Uterus (tissue), 4 donors: ENCODE measurements around the gene CDKN2B-AS1. TPM values are rescaled to one million over a fixed set of nuclear protein-coding genes. Genes with fewer than 3 reads are reported as not detected.

Experiments
- DNase-seq, 2 donors: peaks; one replicate each; pipeline ENCODE4 v3.0.0-alpha.2; 2019 to 2020
- H3K27ac ChIP-seq, 2 donors: fragments of 200-600 bp; sonication (generic); 1 replicate in 1 of 2; 2 replicates in 1 of 2; pipeline ENCODE4 v1.5.1; 2016 to 2018
- H3K27me3 ChIP-seq, 2 donors: fragments of 200-600 bp; sonication (generic); one replicate each; pipeline ENCODE4 v1.5.1; 2018 to 2019; ENCODE audit warnings: control low read depth in 1 of 2
- H3K36me3 ChIP-seq, 2 donors: fragments of 200-600 bp; sonication (generic); one replicate each; pipeline ENCODE4 v1.5.1; 2019; ENCODE audit warnings: control low read depth in 1 of 2
- H3K4me1 ChIP-seq, 2 donors: fragments of 200-600 bp; sonication (generic); one replicate each; pipeline ENCODE4 v1.5.1; 2018 to 2019; ENCODE audit warnings: control low read depth in 1 of 2
- H3K4me3 ChIP-seq, 2 donors: fragments of 200-600 bp; sonication (generic); 1 replicate in 1 of 2; 2 replicates in 1 of 2; pipeline ENCODE4 v1.5.1; 2018 to 2019; ENCODE audit warnings: mild to moderate bottlenecking in 1 of 2
- H3K9me3 ChIP-seq, 2 donors: fragments of 200-600 bp; sonication (generic); one replicate each; pipeline ENCODE4 v1.5.1; 2019; ENCODE audit warnings: control low read depth in 1 of 2
- CTCF ChIP-seq, 4 experiments: fragments of 200-600 bp in 2 of 4; fragments of 450-650 bp in 2 of 4; sonication (generic) in 2 of 4; IDR thresholded peaks; one replicate each; pipeline ENCODE4 v1.5.1; 2016 to 2019; ENCODE audit warnings: antibody characterized with exemption in 4 of 4, mild to moderate bottlenecking in 2 of 4, moderate library complexity in 1 of 4
- POLR2A ChIP-seq, 2 donors: fragments of 450-650 bp; IDR thresholded peaks; one replicate each; pipeline ENCODE4 v1.6.1; 2016; ENCODE audit warnings: antibody characterized with exemption in 2 of 2, mild to moderate bottlenecking in 1 of 2, moderate library complexity in 1 of 2
- intact Hi-C: fragments of 100-400 bp; cut with DNase I; formaldehyde crosslinking; loops from one replicate; pipeline ENCODE4 v1.15.1; 2023; ENCODE audit warnings: low total_unique reads
- total RNA-seq, 4 donors: library from RNA; depleted of rRNA in 3 of 4; stranded (reverse); fragments of >200 nt in 3 of 4; gene quantifications; one replicate each; pipeline versions ENCODE4 v1.1.0 to v1.2.4, GENCODE V29; 2014 to 2023
- donor health status: DM: yes; HTN: yes; CAD: no.

Gene CDKN2B-AS1
- total RNA-seq, 4 donors from 2014 or later, result 0.29 to 1.8 (median 0.35) TPM; not detected in 1

DNA sequence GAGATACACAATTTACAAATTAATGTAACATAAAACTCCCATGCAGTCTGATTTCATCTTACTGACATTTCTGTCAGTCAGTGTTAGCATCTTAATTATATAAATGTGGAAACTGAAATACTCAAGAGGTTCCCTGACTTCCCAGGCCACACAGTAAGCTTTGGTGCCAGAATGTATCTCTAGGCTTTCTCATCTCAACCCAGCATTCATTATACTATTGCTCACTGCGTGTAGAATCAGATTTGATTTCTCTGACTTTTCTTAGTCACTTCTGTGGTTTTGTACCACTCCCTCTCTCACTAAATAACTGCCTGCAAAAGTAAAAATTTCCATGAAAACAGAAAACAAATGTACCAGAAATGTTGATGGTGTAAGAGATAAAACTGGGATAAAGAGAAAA, 46.2 kb downstream of the CDKN2B-AS1 start:
- intact Hi-C loops, result no loop called here
- Histone ChIP-seq H3K27ac (no peak overlapping the region), H3K4me1 (no peaks in the 10 kb centered on the region), H3K4me3 (no peak overlapping the region), H3K36me3 (no peaks in the 10 kb centered on the region), H3K9me3 (no peaks in the 10 kb centered on the region), H3K27me3 (no peaks in the 10 kb centered on the region)
- no peak for DNase-seq
- TF ChIP-seq CTCF (IDR thresholded peaks at IDR 0.05) (no peak), POLR2A (IDR thresholded peaks at IDR 0.05) (no peak)

DNA sequence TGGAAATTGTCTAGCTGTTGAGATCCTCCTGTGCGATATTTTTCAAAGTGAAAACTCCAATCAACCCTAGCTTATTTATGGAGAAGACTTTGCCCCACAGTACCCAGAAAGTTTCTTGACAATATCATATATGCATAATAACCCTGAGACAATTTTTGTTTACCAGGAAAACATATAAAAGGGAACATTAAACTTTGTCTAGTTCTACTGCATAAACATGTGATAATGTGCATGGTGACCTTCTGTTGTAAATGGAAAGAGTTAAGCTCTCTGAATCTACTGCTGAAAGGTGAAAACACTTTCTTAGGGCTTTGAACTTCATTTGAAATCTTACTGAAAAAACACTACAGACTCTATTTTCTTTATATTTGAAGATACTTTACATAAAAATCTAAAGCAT, 46.8 kb downstream of the CDKN2B-AS1 start:
- H3K27ac ChIP-seq, result no peak overlapping the region
- no peaks in the 10 kb centered on the region for H3K27me3 ChIP-seq

DNA sequence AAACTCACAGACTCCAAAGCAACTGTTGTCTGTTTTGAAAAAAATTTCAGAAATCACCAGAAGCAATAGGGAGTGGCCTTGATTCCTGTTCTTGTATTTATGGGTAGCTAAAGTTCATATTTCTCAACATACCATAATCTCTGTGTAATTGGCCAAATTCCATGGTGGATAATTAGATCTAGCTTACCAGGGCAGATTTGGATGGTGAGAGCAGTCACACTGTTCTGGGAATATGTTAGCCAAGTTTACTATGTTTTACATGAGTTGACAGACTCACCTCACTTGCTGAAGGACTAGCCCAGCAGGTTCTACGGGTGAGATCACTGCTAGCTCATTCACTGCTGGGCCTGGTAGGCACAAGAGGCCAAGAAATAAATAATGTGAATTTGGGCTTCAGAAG, 47.2 kb downstream of the CDKN2B-AS1 start:
- H3K9me3 ChIP-seq, result no peaks in the 10 kb centered on the region
- TF ChIP-seq CTCF (IDR thresholded peaks at IDR 0.05) (no peak), POLR2A (IDR thresholded peaks at IDR 0.05) (no peak)
- no peak overlapping the region for H3K27ac ChIP-seq
- no peak overlapping the region for H3K4me3 ChIP-seq
- intact Hi-C loops, result no loop called here
- H3K36me3 ChIP-seq, result no peaks in the 10 kb centered on the region
- H3K27me3 ChIP-seq, result no peaks in the 10 kb centered on the region
- no peaks in the 10 kb centered on the region for H3K4me1 ChIP-seq
- no peak for DNase-seq

More for the DNA sequence above, 46.8 kb downstream of the CDKN2B-AS1 start:
- DNase-seq, result no peak
- Histone ChIP-seq H3K9me3 (no peaks in the 10 kb centered on the region), H3K4me1 (no peaks in the 10 kb centered on the region), H3K36me3 (no peaks in the 10 kb centered on the region), H3K4me3 (no peak overlapping the region)
- intact Hi-C loops, result no loop called here
- TF ChIP-seq POLR2A (IDR thresholded peaks at IDR 0.05) (no peak), CTCF (IDR thresholded peaks at IDR 0.05) (no peak)

GRCh38 chr9:22043928-22044327, 49.3 kb downstream of the CDKN2B-AS1 start:
- no peaks in the 10 kb centered on the region for H3K27me3 ChIP-seq
- intact Hi-C loops, result no loop called here
- DNase-seq, result no peak
- H3K36me3 ChIP-seq, result no peaks in the 10 kb centered on the region
- no peaks in the 10 kb centered on the region for H3K9me3 ChIP-seq
- no peak for TF ChIP-seq POLR2A (IDR thresholded peaks at IDR 0.05)
- no peak overlapping the region for H3K27ac ChIP-seq
- no peaks in the 10 kb centered on the region for H3K4me1 ChIP-seq
- H3K4me3 ChIP-seq, result no peak overlapping the region

DNA sequence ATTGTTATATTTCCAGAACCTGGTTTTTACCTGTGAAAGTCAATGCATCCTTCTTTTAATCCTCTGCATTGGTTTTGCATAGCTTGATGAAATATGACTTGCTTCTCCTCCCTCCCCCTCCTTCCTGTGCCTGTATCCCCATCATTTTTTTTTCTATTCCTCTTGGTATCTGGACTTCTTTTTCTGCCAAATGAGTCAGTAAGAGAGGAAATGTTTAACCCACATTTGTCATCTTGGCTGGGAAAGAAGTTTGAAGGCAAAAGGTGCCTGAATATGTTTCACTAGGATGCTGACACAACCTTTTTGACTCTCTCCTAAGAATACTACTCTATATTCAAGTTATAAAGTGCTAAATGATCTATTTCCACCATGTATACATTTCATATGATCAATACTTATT, 50.0 kb downstream of the CDKN2B-AS1 start:
- Histone ChIP-seq H3K27ac (no peak overlapping the region), H3K4me1 (no peaks in the 10 kb centered on the region), H3K36me3 (no peaks in the 10 kb centered on the region), H3K9me3 (no peaks in the 10 kb centered on the region), H3K4me3 (no peak overlapping the region), H3K27me3 (no peaks in the 10 kb centered on the region)
- TF ChIP-seq POLR2A (IDR thresholded peaks at IDR 0.05) (no peak), CTCF (IDR thresholded peaks at IDR 0.05) (no peak)
- no peak for DNase-seq
- intact Hi-C loops, result no loop called here

DNA sequence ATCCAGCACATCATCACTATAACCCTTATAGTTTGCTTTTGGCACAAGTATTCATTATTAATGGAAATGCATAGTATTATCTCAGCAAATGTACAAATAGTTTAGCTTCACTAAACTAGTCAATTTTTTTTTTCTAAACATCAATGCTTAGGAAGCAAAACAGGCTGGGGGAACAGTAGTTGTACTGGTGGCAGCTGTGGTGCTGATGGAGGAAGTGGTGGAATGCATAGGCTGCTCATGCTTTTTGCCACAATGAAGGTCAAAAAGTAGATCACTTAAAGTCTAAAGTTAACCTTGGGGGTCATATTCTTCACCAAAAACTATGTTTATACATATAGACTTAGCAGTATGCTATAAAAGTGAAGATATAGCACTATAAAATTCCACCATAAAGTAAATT, 50.8 kb downstream of the CDKN2B-AS1 start:
- TF ChIP-seq CTCF (IDR thresholded peaks at IDR 0.05) (no peak), POLR2A (IDR thresholded peaks at IDR 0.05) (no peak)
- no peak for DNase-seq
- Histone ChIP-seq H3K36me3 (no peaks in the 10 kb centered on the region), H3K27ac (no peak overlapping the region), H3K9me3 (no peaks in the 10 kb centered on the region), H3K4me3 (no peak overlapping the region), H3K27me3 (no peaks in the 10 kb centered on the region), H3K4me1 (no peaks in the 10 kb centered on the region)
- intact Hi-C loops, result no loop called here
